CD4-positive, CD25-positive, alpha-beta regulatory T cell (primary cell): ENCODE data around the gene UBE3A. TPM values are rescaled to one million over a fixed set of nuclear protein-coding genes. Genes with fewer than 3 reads are reported as not detected.

Source experiments
- ATAC-seq, 2 donors: fragments of 150-1000 bp; cut with Tn5 transposase; one replicate each; pipeline ENCODE4 v1.10.0; 2021; ENCODE audit warnings: low read depth in 2 of 2, moderate number of reproducible peaks in 2 of 2, moderate library complexity in 1 of 2
- DNase-seq, 3 donors: peaks; one replicate each; pipeline versions ENCODE4 v3.0.0 to v3.0.0-alpha.2; 2012 to 2022; ENCODE audit warnings: mixed read lengths in 1 of 3
- H3K27ac ChIP-seq: one replicate; pipeline ENCODE4 v1.7.0; 2013; ENCODE audit warnings: mild to moderate bottlenecking, low read length; ENCODE audit not compliant: insufficient read depth, poor library complexity, severe bottlenecking
- H3K27me3 ChIP-seq: one replicate; pipeline ENCODE4 v1.7.0; 2013; ENCODE audit warnings: low read length; ENCODE audit not compliant: control insufficient read depth, insufficient read depth
- H3K36me3 ChIP-seq: one replicate; pipeline ENCODE4 v1.7.0; 2013; ENCODE audit warnings: mild to moderate bottlenecking, low read length, moderate library complexity; ENCODE audit not compliant: control insufficient read depth, insufficient read depth
- H3K4me1 ChIP-seq: 2 replicates; pipeline ENCODE4 v1.7.0; 2013; ENCODE audit warnings: mild to moderate bottlenecking, low read length; ENCODE audit not compliant: insufficient read depth, control insufficient read depth, poor library complexity, severe bottlenecking
- H3K4me3 ChIP-seq: one replicate; pipeline ENCODE4 v1.7.0; 2013; ENCODE audit warnings: low read depth, mild to moderate bottlenecking, low read length, moderate library complexity
- H3K9me3 ChIP-seq, 2 experiments: 1 replicate in 1 of 2; 2 replicates in 1 of 2; pipeline ENCODE4 v1.7.0; 2013; ENCODE audit warnings: low read length in 2 of 2, mild to moderate bottlenecking in 1 of 2, moderate library complexity in 1 of 2; ENCODE audit not compliant: control insufficient read depth in 2 of 2
- H3K27ac Mint-ChIP-seq, 3 donors: one replicate each; pipeline ENCODE4 v1.8.0; 2020 to 2022; ENCODE audit warnings: mild to moderate bottlenecking in 3 of 3, mixed read lengths in 3 of 3, moderate library complexity in 2 of 3
- H3K27me3 Mint-ChIP-seq: one replicate; pipeline ENCODE4 v1.8.0; 2022; ENCODE audit warnings: mild to moderate bottlenecking, mixed read lengths
- H3K36me3 Mint-ChIP-seq: one replicate; pipeline ENCODE4 v1.8.0; 2020; ENCODE audit warnings: mixed read lengths
- H3K4me1 Mint-ChIP-seq, 4 donors: one replicate each; pipeline ENCODE4 v1.8.0; 2020 to 2022; ENCODE audit warnings: mixed read lengths in 4 of 4, mild to moderate bottlenecking in 1 of 4
- H3K4me3 Mint-ChIP-seq, 4 donors: one replicate each; pipeline ENCODE4 v1.8.0; 2020 to 2022; ENCODE audit warnings: mild to moderate bottlenecking in 4 of 4, mixed read lengths in 4 of 4, moderate library complexity in 3 of 4
- H3K9me3 Mint-ChIP-seq, 7 donors: one replicate each; pipeline ENCODE4 v1.8.0; 2020 to 2022; ENCODE audit warnings: mixed read lengths in 7 of 7, mild to moderate bottlenecking in 3 of 7, moderate library complexity in 2 of 7
- polyA plus RNA-seq, 4 donors: library from polyadenylated mRNA; unstranded; fragments of 300-500 nt; fragmentation: Illumina TruSeq; gene quantifications; one replicate each; pipeline ENCODE4 v1.2.3, GENCODE V29; 2021
- total RNA-seq: library from RNA; stranded (reverse); gene quantifications from one replicate; pipeline ENCODE4 v1.2.3, GENCODE V29; 2022

Gene UBE3A
- total and polyA plus RNA-seq, 5 donors from 2014 or later: 88.6 to 109 (median 105) TPM

DNA sequence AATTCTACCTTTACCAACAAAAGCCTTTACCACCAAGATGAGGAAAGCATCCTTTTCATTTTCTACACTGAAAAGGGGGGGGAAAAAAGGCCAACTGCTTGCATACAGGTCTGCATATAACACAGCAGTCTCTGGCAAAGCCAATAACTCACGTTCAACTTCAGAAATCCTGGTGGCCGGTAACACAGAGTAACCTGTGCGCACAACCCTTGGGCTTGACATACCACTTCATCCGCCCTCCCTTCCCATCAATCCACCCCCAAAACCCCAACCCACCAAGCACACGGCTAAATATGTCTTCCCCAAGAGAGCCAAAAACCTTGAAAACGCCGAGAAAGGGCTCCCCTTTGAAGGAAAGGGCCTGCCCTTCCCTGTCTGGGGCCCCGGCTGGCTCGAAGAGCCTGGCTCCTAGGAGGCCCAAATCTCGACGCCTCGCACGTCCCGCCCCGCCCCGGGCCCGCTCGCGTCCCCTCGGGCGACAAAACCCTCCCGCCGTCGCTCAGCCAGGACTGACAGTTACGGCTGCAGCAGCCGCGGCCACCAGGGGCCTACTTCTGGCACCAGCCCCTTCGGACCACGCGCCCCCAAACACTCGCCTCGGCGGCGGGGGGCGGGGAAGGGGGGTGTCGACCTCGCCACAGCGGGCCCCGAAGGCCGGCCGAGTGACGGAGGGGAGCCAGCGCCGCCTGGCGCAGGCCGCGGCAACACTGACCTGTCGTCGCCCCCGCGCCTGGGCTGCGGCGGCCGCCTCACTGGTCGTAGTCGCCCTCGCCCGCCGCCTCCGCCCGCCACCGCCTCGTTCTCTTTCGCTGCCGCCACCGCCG is 835 bp downstream of the UBE3A start:
- H3K9me3 ChIP-seq: no peaks in the 10 kb centered on the region
- H3K36me3 ChIP-seq: peaks cover 3% of the 10 kb centered on the region
- Mint-ChIP-seq H3K36me3 (no peaks in the 10 kb centered on the region), H3K27me3 (no peaks in the 10 kb centered on the region), H3K27ac (peak overlapping the region; percentile 90 to 98 (median 92)), H3K4me3 (peak overlapping the region; percentile 93 to 98 (median 96)), H3K9me3 (peaks cover 0 to 2% (median 0%) of the 10 kb centered on the region in 7 donors), H3K4me1 (peaks cover 21 to 57% (median 34%) of the 10 kb centered on the region in 4 donors)
- H3K27ac ChIP-seq: peak overlapping the region; percentile 84
- H3K4me3 ChIP-seq: peak overlapping the region; percentile 87
- ATAC-seq (peak; percentile 8 to 10), DNase-seq (peak in 2 of 3 donors; percentile 33 to 70)
- peaks cover 32% of the 10 kb centered on the region for H3K4me1 ChIP-seq
- no peaks in the 10 kb centered on the region for H3K27me3 ChIP-seq

GRCh38 chr15:25436707-25437106 is 2.1 kb downstream of the UBE3A start:
- peaks cover 40% of the 10 kb centered on the region for H3K4me1 ChIP-seq
- no peaks in the 10 kb centered on the region for H3K36me3 Mint-ChIP-seq
- peak overlapping the region in 1 of 3 donors; percentile 18 for H3K27ac Mint-ChIP-seq
- H3K36me3 ChIP-seq: peaks cover 3% of the 10 kb centered on the region
- H3K27me3 Mint-ChIP-seq: no peaks in the 10 kb centered on the region
- H3K9me3 Mint-ChIP-seq: peaks cover 0 to 2% (median 0%) of the 10 kb centered on the region in 7 donors
- ATAC-seq: no peak
- no peak overlapping the region for H3K27ac ChIP-seq
- H3K27me3 ChIP-seq: no peaks in the 10 kb centered on the region
- H3K4me3 Mint-ChIP-seq: peak overlapping the region; percentile 93 to 98 (median 96)
- peaks cover 34 to 69% (median 46%) of the 10 kb centered on the region in 4 donors for H3K4me1 Mint-ChIP-seq
- DNase-seq: no peak
- H3K9me3 ChIP-seq: no peaks in the 10 kb centered on the region
- peak overlapping the region; percentile 87 for H3K4me3 ChIP-seq

- H3K4me3 ChIP-seq: peak overlapping the region; percentile 22
- no peaks in the 10 kb centered on the region for H3K9me3 ChIP-seq
- no peaks in the 10 kb centered on the region for H3K27me3 Mint-ChIP-seq
- ATAC-seq (no peak), DNase-seq (no peak)
- no peak overlapping the region for H3K27ac ChIP-seq
- H3K9me3 Mint-ChIP-seq: no peaks in the 10 kb centered on the region
- H3K36me3 ChIP-seq: peaks cover 3% of the 10 kb centered on the region
- H3K4me1 ChIP-seq: peaks cover 40% of the 10 kb centered on the region
- H3K27me3 ChIP-seq: no peaks in the 10 kb centered on the region
- peak overlapping the region; percentile 56 to 98 (median 82) for H3K4me3 Mint-ChIP-seq
- peaks cover 36 to 78% (median 55%) of the 10 kb centered on the region in 4 donors for H3K4me1 Mint-ChIP-seq
- H3K36me3 Mint-ChIP-seq: no peaks in the 10 kb centered on the region
- peak overlapping the region in 2 of 3 donors; percentile 18 to 46 for H3K27ac Mint-ChIP-seq
Observed at GRCh38 chr15:25435474-25436243, 3.2 kb downstream of the UBE3A start.

DNA sequence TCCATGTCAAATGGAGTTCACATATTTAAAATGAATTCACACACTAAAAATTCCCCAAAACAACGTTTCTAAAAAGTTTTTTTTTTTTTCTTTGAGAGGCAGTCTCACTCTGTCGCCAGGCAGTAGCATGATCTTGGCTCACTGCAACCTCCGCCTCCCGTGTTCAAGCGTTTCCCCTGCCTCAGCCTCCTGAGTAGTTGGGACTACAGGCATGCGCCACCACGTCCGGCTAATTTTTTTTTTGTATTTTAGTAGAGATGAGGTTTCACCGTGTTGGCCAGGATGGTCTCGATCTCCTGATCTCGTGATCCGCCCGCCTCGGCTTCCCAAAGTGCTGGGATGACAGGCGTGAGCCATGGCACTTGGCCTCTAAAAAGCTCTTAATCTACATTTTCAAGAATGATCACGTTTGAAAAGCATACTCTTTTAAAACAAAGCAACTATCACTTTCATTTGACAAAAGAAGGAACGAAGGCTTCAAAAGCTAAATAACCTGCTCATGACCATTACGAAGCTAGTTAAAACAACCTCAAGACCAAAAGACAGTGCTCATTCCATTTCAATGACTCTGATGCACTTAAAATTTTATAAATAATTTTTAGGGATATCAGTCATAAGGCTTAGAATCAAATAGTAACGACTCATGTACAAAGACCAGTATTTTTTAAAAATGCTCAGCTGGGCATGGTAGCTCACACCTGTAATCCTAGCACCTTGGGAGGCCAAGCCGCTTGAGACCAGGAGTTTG is 5.5 kb downstream of the UBE3A start:
- H3K4me1 ChIP-seq: peaks cover 36% of the 10 kb centered on the region

GRCh38 chr15:25431836-25432561 is 6.8 kb downstream of the UBE3A start:
- Mint-ChIP-seq H3K27ac (no peak overlapping the region), H3K4me3 (peak overlapping the region in 2 of 4 donors; percentile 22 to 65), H3K4me1 (peaks cover 46 to 91% (median 64%) of the 10 kb centered on the region in 4 donors), H3K36me3 (peaks cover 4% of the 10 kb centered on the region), H3K27me3 (no peaks in the 10 kb centered on the region), H3K9me3 (peaks cover 0 to 3% (median 0%) of the 10 kb centered on the region in 7 donors)
- no peak for DNase-seq
- Histone ChIP-seq H3K36me3 (peaks cover 3% of the 10 kb centered on the region), H3K27me3 (no peaks in the 10 kb centered on the region), H3K4me3 (no peak overlapping the region), H3K9me3 (no peaks in the 10 kb centered on the region), H3K27ac (no peak overlapping the region), H3K4me1 (peaks cover 30% of the 10 kb centered on the region)
- no peak for ATAC-seq

More for the DNA sequence above, 5.5 kb downstream of the UBE3A start:
- Mint-ChIP-seq H3K27ac (no peak overlapping the region), H3K36me3 (no peaks in the 10 kb centered on the region), H3K4me1 (peaks cover 41 to 88% (median 65%) of the 10 kb centered on the region in 4 donors), H3K4me3 (peak overlapping the region in 1 of 4 donors; percentile 62), H3K27me3 (no peaks in the 10 kb centered on the region), H3K9me3 (no peaks in the 10 kb centered on the region)
- no peak overlapping the region for H3K4me3 ChIP-seq
- peaks cover 3% of the 10 kb centered on the region for H3K36me3 ChIP-seq
- H3K27ac ChIP-seq: no peak overlapping the region
- H3K9me3 ChIP-seq: no peaks in the 10 kb centered on the region
- DNase-seq (no peak), ATAC-seq (no peak)
- H3K27me3 ChIP-seq: no peaks in the 10 kb centered on the region

DNA sequence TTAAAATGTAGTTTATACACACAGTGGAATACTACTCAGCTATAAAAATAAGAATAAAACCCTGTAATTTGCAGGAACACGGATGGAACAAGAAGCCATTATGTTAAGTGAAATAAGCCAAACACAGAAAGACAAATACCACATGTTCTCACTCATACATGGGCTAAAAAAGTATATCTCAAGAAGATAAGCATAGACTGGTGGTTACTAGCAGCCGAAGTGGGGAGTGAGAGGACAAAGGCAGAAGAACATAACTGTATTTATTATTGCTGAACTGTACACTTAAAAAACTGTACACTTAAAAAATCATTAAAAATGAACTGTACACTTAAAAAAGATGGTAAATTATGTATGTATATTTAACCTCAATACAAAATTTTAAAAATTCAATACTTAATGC is 11.0 kb downstream of the UBE3A start:
- H3K9me3 ChIP-seq: peaks cover 4 to 8% of the 10 kb centered on the region in 2 experiments
- ATAC-seq: no peak
- Mint-ChIP-seq H3K36me3 (peaks cover 10% of the 10 kb centered on the region), H3K4me1 (peaks cover 53 to 88% (median 62%) of the 10 kb centered on the region in 4 donors), H3K9me3 (peaks cover 0 to 8% (median 3%) of the 10 kb centered on the region in 7 donors), H3K27me3 (no peaks in the 10 kb centered on the region), H3K4me3 (peak overlapping the region in 2 of 4 donors; percentile 4 to 62), H3K27ac (peak overlapping the region in 1 of 3 donors; percentile 13)
- H3K27me3 ChIP-seq: no peaks in the 10 kb centered on the region
- H3K36me3 ChIP-seq: no peaks in the 10 kb centered on the region
- no peak overlapping the region for H3K4me3 ChIP-seq
- no peak overlapping the region for H3K27ac ChIP-seq
- DNase-seq: no peak
- peaks cover 26% of the 10 kb centered on the region for H3K4me1 ChIP-seq
